Adipocyte (in vitro differentiated cells): ENCODE results near the gene TPX2.

ENCODE experiments used
- DNase-seq: peaks from one replicate; pipeline ENCODE4 v3.0.0-alpha.2; 2015; ENCODE audit warnings: low read depth
- H3K27me3 ChIP-seq: replicated peaks from 2 replicates; pipeline ENCODE4 v1.7.0; 2013; ENCODE audit warnings: mild to moderate bottlenecking, low read length, moderate library complexity; ENCODE audit not compliant: control insufficient read depth, insufficient read depth
- H3K36me3 ChIP-seq: 2 replicates; pipeline ENCODE4 v1.7.0; 2013; ENCODE audit warnings: low read length, mild to moderate bottlenecking, moderate library complexity; ENCODE audit not compliant: control insufficient read depth, insufficient read depth, severe bottlenecking
- H3K4me1 ChIP-seq: 2 replicates; pipeline ENCODE4 v1.7.0; 2013; ENCODE audit warnings: mild to moderate bottlenecking, low read length, moderate library complexity; ENCODE audit not compliant: control insufficient read depth, insufficient read depth
- H3K4me3 ChIP-seq: 2 replicates; pipeline ENCODE4 v1.7.0; 2013; ENCODE audit warnings: mild to moderate bottlenecking, low read length, moderate library complexity
- H3K9ac ChIP-seq: 2 replicates; pipeline ENCODE4 v1.7.0; 2013; ENCODE audit warnings: mild to moderate bottlenecking, low read length, moderate library complexity
- H3K9me3 ChIP-seq: 2 replicates; pipeline ENCODE4 v1.7.0; 2013; ENCODE audit warnings: mild to moderate bottlenecking, low read length, moderate library complexity; ENCODE audit not compliant: control insufficient read depth

TPX2 gene

DNA sequence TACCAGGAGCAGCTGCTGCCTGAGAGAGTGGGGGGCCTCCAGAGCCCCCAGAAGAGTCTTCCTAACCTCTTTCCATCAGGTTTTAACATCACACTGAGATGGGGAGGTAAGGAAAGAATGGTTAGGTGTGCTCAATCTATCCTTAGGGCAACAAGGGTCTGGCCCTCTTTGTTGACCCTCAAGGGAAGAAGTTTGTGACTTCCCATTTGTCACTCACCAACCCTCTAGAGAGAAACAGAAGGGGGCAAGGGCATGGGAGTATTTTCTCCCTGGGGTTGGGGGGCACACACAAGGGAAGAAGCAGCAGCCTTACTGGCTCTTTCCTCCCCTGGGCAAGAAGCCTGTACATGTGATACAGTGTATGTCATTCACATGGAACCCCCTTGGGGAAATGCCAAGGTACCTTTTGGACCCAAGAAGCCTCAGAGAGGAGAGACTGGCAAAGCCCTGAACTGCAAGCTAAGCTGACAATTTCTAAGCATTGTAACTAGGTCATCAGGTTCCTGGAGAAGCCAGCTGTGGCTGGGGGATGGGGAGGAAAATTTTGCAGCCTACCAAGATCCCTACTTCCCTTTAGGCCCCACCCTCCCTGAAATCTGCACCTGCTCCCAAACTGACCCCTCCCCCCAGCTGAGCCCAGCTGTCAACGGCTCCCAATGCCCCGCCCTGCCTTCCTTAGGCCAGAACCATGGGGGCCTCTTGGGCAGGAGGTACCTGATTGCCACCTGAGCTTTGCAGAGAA, 30.9 kb upstream of the TPX2 start:
- Histone ChIP-seq H3K9me3 (no peaks in the 10 kb centered on the region), H3K4me1 (peaks cover 68% of the 10 kb centered on the region), H3K27me3 (no peaks in the 10 kb centered on the region), H3K9ac (no peak overlapping the region), H3K4me3 (no peak overlapping the region), H3K36me3 (peaks cover 66% of the 10 kb centered on the region)
- no peak for DNase-seq

DNA sequence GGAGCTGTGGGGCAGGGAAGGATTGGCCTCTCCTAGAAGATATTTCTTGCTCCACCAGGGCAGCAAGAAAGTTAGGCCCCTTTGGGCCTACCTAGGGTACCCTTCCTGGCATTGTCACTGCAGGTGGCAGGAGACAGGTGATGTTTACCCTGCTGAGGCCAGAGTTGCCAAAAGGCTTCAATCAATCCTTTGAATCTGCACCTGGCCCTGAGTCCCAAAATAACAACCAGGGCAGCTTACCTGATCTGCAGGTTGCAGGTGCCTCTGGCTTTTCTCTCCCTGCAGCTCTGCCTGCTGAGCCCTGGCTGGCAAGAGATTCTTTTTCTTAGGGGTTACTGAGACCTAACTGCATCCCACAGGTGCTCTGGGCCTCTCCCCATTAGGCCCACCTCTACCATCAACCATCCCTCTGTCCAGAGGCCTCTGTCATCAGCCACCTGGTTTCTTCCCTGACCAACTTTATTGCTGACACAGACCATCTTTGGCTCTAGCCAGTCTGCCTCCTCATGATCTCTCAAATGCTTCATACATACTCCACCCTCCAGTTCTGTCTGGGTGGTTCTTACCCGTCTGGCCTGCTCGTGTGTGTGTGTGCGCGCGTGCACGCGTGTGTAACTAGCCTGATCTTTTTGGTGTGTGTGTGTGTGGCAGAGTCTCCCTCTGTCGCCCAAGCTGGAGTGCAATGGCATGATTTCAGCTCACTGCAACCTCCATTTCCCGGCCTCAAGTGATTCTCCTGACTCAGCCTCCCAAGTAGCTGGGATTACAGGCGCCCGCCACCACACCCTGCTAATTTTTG, 30.2 kb upstream of the TPX2 start:
- Histone ChIP-seq H3K9ac (no peak overlapping the region), H3K4me1 (peaks cover 75% of the 10 kb centered on the region), H3K36me3 (peaks cover 70% of the 10 kb centered on the region), H3K9me3 (no peaks in the 10 kb centered on the region), H3K27me3 (no peaks in the 10 kb centered on the region), H3K4me3 (no peak overlapping the region)
- DNase-seq, result no peak

DNA sequence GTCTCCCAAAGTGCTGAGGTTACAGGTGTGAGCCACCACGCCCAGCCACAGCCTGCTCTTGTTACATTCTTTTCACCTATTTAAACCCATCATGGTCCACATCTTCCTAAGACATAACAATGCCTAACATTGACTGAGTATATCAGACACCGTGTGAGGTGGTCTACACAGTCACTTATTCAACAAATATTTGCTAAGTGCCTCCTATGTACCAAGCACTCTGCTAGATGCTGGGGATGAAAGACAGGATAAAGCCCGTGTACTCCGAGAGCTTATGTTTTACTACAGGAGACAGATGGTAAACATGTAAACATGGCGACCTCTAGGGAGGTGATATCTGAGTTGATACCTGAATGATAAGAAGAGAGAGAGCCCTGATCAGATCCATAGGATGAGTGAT, 29.2 kb upstream of the TPX2 start:
- peaks cover 70% of the 10 kb centered on the region for H3K36me3 ChIP-seq
- H3K4me3 ChIP-seq, result no peak overlapping the region
- H3K9ac ChIP-seq, result no peak overlapping the region
- no peaks in the 10 kb centered on the region for H3K9me3 ChIP-seq
- no peak for DNase-seq
- no peaks in the 10 kb centered on the region for H3K27me3 ChIP-seq
- H3K4me1 ChIP-seq, result peaks cover 77% of the 10 kb centered on the region

DNA sequence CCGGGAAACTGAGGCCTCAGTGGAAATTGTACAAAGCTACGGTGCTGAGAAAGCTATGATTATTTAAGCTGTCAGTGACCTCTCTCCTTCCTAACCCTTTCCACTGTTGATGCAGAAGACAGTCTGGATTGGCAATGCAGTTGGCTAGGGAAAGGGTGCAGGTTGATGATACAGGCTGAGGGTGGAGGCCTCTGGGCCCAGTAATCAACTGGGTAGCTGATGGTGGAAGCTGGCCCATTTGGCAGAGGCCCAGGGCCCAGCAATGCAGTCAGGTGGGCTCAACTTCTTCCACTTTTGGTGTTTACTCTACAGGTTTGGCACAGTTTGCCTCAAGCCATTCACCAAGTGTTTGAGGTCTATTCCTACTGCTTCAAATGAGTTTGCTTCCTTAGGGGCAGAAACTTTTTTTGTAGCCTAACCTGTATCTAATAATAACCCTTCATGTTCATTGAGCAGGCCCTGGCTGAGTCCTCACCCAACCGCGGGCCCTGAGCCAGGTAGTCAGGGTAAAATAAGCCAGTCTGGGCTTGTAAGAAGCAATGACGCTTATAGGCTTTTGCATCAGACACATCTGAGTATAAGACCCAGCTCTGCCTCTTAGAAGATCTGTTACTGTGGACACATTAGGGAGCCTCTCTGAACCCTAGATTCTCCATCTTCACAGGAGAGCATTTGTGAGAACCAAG, 28.5 kb upstream of the TPX2 start:
- H3K4me1 ChIP-seq, result peaks cover 82% of the 10 kb centered on the region
- DNase-seq, result no peak
- peaks cover 69% of the 10 kb centered on the region for H3K36me3 ChIP-seq

DNA sequence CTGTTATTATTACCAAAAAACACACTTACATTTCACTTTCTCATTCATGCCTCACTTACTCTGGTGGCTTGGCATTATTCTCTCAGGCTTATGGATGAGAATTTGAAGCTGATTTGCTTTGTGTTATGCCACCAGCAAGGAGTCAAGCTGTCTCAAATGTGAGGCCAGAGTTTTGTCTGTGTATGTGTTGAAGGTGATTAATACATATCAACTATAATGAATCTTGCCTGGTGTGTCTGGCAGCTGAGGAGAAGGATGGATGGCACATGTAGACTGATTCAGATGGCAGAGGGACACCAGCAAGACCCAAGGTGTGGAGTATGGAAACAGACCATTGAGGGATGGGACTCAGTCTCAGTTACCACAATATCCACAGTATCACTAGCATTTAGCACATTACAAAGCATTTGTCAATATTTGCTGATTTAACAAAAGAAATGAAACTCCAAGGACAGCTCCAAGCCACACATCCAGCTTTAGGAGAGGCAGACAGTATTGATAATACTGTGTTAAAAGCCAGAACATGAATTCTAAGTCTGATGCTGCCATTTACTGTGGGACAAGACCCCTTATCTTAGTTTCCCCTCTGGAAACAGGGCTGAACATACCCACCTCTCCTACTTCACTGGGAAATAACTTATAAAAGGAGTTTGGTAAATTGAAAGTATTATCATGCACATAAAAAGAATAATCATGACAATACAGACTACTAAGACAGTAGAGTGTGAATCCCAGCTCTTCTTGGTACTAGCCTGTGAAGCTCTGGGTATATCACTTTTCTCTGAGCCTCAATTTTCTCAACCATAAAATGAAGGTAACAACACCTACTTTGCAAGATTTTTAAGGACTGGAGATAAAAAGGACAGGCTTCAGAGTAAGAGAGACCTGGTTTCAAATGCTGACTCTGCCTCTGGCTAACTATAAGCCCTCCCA, 27.6 kb upstream of the TPX2 start:
- no peaks in the 10 kb centered on the region for H3K9me3 ChIP-seq
- peaks cover 66% of the 10 kb centered on the region for H3K36me3 ChIP-seq
- DNase-seq, result no peak
- H3K9ac ChIP-seq, result peak overlapping the region; percentile 91
- H3K4me3 ChIP-seq, result peak overlapping the region; percentile 73
- H3K27me3 ChIP-seq, result no peaks in the 10 kb centered on the region
- H3K4me1 ChIP-seq, result peaks cover 83% of the 10 kb centered on the region

More for the DNA sequence above, 28.5 kb upstream of the TPX2 start:
- Histone ChIP-seq H3K9me3 (no peaks in the 10 kb centered on the region), H3K27me3 (no peaks in the 10 kb centered on the region), H3K4me3 (no peak overlapping the region), H3K9ac (peak overlapping the region; percentile 91)

DNA sequence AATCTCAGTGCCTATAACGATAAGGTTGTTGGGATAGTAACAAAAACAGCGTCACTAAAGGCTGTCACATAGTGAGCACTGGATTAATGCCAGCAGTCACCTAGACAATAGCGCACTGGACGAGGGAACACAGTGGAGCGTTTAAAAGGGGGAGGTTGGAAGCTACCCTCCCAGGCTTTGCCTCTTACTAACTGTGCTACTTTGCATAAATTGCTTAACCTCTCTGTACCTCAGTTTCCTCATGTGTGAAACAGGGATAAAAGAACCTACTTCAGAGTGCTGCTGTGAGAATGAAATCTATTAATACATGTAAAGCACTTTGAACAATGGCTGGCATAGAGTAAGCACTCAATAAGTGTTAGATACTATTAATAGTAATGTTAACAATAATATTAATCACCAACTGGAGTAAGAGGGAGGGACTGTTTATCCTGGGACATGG, 27.0 kb upstream of the TPX2 start:
- Histone ChIP-seq H3K36me3 (peaks cover 65% of the 10 kb centered on the region), H3K4me3 (peak overlapping the region; percentile 73), H3K27me3 (no peaks in the 10 kb centered on the region), H3K9ac (peak overlapping the region; percentile 91), H3K9me3 (no peaks in the 10 kb centered on the region), H3K4me1 (peaks cover 83% of the 10 kb centered on the region)
- DNase-seq, result peak; percentile 9

GRCh38 chr20:31712564-31713311, 26.4 kb upstream of the TPX2 start:
- DNase-seq, result peak; percentile 82
- peaks cover 87% of the 10 kb centered on the region for H3K4me1 ChIP-seq
- H3K9ac ChIP-seq, result peak overlapping the region; percentile 91
- H3K4me3 ChIP-seq, result peak overlapping the region; percentile 73
- no peaks in the 10 kb centered on the region for H3K27me3 ChIP-seq
- H3K36me3 ChIP-seq, result peaks cover 63% of the 10 kb centered on the region
- no peaks in the 10 kb centered on the region for H3K9me3 ChIP-seq

- Histone ChIP-seq H3K4me1 (peaks cover 84% of the 10 kb centered on the region), H3K36me3 (peaks cover 60% of the 10 kb centered on the region), H3K27me3 (no peaks in the 10 kb centered on the region), H3K9me3 (no peaks in the 10 kb centered on the region), H3K9ac (peak overlapping the region; percentile 91), H3K4me3 (peak overlapping the region; percentile 73)
- DNase-seq, result peak; percentile 91
These were observed 25.5 kb upstream of the TPX2 start for GRCh38 chr20:31713312-31714273.

- H3K9me3 ChIP-seq, result no peaks in the 10 kb centered on the region
- H3K4me1 ChIP-seq, result peaks cover 89% of the 10 kb centered on the region
- peaks cover 57% of the 10 kb centered on the region for H3K36me3 ChIP-seq
- peak overlapping the region; percentile 68 for H3K4me3 ChIP-seq
- DNase-seq, result no peak
- no peaks in the 10 kb centered on the region for H3K27me3 ChIP-seq
- peak overlapping the region; percentile 67 for H3K9ac ChIP-seq
These were observed 23.3 kb upstream of the TPX2 start for GRCh38 chr20:31715766-31716165.
